Loucy (cell line): Measurements from ENCODE around the gene ANGPTL2.

ENCODE experiments used
- EZH2phosphoT487 ChIP-seq: fragments of 200-600 bp; IDR thresholded peaks from 2 replicates; pipeline ENCODE4 v1.6.1; 2018; ENCODE audit warnings: antibody characterized with exemption, mild to moderate bottlenecking, moderate library complexity, borderline replicate concordance
- TF ChIP-seq, protein P1 (sequence below): fragments of 200-600 bp; sonication (generic); conservative IDR thresholded peaks from 2 replicates; pipeline ENCODE4 v1.5.1; 2014; ENCODE audit warnings: mild to moderate bottlenecking, antibody characterized with exemption, low read length

DNA sequence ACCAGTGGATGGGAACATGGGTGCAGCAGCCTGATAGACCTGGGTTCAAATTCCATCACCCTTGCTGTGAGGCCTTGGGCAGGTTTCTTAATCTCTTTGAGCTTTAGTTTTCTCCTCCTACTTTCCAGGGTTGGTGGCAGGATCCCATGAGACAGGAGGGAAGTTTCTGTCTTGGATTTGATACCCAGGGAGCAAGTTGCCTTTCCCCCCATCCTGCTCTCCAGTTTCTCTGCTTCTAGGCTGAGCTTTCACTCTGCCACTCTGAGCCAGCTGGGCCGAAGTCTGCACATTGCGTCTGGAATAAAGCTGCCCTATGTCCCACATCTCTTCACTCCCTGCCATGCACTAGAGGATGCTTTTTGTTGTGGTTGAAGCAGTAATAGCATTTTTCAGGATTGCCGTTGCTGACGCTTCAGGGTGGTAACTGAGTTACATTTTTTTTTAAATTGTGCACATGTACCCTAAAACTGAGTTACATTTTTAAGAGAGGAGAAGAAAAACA lies 40.5 kb upstream of the ANGPTL2 start:
- TF ChIP-seq, protein P1, sequence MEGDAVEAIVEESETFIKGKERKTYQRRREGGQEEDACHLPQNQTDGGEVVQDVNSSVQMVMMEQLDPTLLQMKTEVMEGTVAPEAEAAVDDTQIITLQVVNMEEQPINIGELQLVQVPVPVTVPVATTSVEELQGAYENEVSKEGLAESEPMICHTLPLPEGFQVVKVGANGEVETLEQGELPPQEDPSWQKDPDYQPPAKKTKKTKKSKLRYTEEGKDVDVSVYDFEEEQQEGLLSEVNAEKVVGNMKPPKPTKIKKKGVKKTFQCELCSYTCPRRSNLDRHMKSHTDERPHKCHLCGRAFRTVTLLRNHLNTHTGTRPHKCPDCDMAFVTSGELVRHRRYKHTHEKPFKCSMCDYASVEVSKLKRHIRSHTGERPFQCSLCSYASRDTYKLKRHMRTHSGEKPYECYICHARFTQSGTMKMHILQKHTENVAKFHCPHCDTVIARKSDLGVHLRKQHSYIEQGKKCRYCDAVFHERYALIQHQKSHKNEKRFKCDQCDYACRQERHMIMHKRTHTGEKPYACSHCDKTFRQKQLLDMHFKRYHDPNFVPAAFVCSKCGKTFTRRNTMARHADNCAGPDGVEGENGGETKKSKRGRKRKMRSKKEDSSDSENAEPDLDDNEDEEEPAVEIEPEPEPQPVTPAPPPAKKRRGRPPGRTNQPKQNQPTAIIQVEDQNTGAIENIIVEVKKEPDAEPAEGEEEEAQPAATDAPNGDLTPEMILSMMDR = no peak
- TF ChIP-seq EZH2phosphoT487 = no peak
